Body of pancreas (tissue), 4 donors: ENCODE measurements around the gene ARHGAP9. TPM values are rescaled to one million over a fixed set of nuclear protein-coding genes. Genes with fewer than 3 reads are reported as not detected.

Source experiments
- ATAC-seq: fragments of 150-250 bp; one replicate; pipeline ENCODE4 v1.9.1; 2016
- DNase-seq, 4 donors: peaks; one replicate each; pipeline ENCODE4 v3.0.0-alpha.2; 2019
- H3K27ac ChIP-seq, 4 donors: fragments of 200-600 bp; sonication (generic); 1 replicate in 3 of 4; 2 replicates in 1 of 4; pipeline versions ENCODE4 v1.5.1 to v1.6.1; 2016 to 2019; ENCODE audit warnings: mild to moderate bottlenecking in 1 of 4, mixed read lengths in 1 of 4, moderate library complexity in 1 of 4
- H3K27me3 ChIP-seq, 2 donors: fragments of 200-600 bp; sonication (generic); one replicate each; pipeline ENCODE4 v1.6.0; 2016; ENCODE audit warnings: mild to moderate bottlenecking in 1 of 2
- H3K36me3 ChIP-seq, 2 donors: fragments of 200-600 bp; sonication (generic); replicated peaks in 1 of 2; 2 replicates each; pipeline ENCODE4 v1.5.1; 2016; ENCODE audit warnings: low read depth in 2 of 2; ENCODE audit not compliant: insufficient read depth in 1 of 2
- H3K4me1 ChIP-seq: fragments of 200-600 bp; sonication (generic); one replicate; pipeline ENCODE4 v1.6.0; 2016
- H3K4me3 ChIP-seq, 2 donors: fragments of 200-600 bp; sonication (generic); 1 replicate in 1 of 2; 2 replicates in 1 of 2; pipeline ENCODE4 v1.5.1; 2016 to 2019
- H3K9me3 ChIP-seq, 3 donors: fragments of 200-600 bp; sonication (generic); 1 replicate in 2 of 3; 2 replicates in 1 of 3; pipeline ENCODE4 v1.5.1; 2016
- POLR2A ChIP-seq, 3 donors: fragments of 450-650 bp; IDR thresholded peaks; one replicate each; pipeline ENCODE4 v1.6.1; 2016; ENCODE audit warnings: antibody characterized with exemption in 3 of 3, mild to moderate bottlenecking in 2 of 3
- WGBS, 2 donors: methylation state at CpG; one replicate each; pipeline ENCODE4 v1.1.5; 2017; 5-methylcytosine and 5-hydroxymethylcytosine counted together
- intact Hi-C: fragments of 100-400 bp; cut with DNase I; formaldehyde crosslinking; loops from one replicate; pipeline ENCODE4 v1.15.1; 2023
- total RNA-seq, 2 donors: library from RNA; depleted of rRNA; stranded (reverse); fragments of >200 nt; gene quantifications; one replicate each; pipeline ENCODE4 v1.1.0, GENCODE V29; 2016
- TF ChIP-seq, protein P1 (sequence below), 7 experiments: fragments of 450-650 bp in 4 of 7; fragments of 200-600 bp in 3 of 7; sonication (generic) in 3 of 7; IDR thresholded peaks; one replicate each; pipeline ENCODE4 v1.5.1; 2016 to 2019; ENCODE audit warnings: antibody characterized with exemption in 7 of 7

ARHGAP9 gene
- total RNA-seq, 2 donors from 2014 or later, result 18.9 TPM; not detected in 1

DNA sequence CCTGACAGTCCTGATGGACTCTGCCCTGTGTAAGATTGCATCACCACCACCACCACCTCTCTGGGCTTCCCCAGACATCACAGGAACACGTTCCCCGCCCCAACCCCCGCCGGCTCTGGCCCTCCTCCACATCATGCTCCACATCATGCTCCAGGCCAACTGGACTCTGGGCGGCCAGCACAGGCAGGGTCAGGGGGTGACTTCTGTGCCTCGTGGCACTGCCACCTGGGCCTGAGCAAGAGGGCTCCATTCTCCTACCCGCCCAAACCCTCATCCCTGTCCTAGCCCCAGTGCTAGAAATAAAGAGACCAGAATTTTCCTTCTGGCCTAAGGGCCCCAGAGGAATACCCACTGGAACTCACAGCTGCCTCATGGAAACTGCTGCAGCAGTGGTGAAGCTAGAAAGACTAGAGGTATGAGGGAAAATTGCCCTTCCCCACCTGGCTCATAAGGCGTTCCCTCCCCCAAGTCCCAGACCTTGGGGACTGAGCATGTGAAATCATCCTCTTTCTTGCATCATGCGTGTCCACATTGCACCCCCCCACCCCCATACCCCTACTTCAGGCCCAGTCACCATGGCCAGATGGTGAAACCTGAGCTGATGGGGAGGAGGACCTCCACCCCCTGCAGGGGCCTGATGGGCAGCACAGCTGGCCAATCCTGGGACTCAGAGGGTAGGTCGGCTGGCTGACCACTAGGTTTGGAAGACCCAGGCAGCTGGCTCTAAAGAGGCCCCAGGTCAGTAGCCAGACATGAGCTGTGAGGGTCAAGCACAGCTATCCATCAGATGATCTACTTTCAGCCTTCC is 24.9 kb downstream of the ARHGAP9 start, which contains the start of gene INHBE:
INHBE (plus strand) TSS at position 742 of the 808 bp plus-strand sequence. CDS start 230 bp downstream, outside the sequence.
- TF ChIP-seq POLR2A (IDR thresholded peaks at IDR 0.05), result no peak
- TF ChIP-seq, protein P1, sequence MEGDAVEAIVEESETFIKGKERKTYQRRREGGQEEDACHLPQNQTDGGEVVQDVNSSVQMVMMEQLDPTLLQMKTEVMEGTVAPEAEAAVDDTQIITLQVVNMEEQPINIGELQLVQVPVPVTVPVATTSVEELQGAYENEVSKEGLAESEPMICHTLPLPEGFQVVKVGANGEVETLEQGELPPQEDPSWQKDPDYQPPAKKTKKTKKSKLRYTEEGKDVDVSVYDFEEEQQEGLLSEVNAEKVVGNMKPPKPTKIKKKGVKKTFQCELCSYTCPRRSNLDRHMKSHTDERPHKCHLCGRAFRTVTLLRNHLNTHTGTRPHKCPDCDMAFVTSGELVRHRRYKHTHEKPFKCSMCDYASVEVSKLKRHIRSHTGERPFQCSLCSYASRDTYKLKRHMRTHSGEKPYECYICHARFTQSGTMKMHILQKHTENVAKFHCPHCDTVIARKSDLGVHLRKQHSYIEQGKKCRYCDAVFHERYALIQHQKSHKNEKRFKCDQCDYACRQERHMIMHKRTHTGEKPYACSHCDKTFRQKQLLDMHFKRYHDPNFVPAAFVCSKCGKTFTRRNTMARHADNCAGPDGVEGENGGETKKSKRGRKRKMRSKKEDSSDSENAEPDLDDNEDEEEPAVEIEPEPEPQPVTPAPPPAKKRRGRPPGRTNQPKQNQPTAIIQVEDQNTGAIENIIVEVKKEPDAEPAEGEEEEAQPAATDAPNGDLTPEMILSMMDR (IDR thresholded peaks at IDR 0.05), result no peak
- no peaks in the 10 kb centered on the region for H3K9me3 ChIP-seq
- H3K27me3 ChIP-seq, result no peaks in the 10 kb centered on the region
- H3K27ac ChIP-seq, result peak within 1 kb of the TSS in 1 of 4 donors; percentile 25
- ATAC-seq (no peak), DNase-seq (peak in 1 of 4 donors; percentile 63)
- peaks cover 9% of the 10 kb centered on the region for H3K4me1 ChIP-seq
- H3K36me3 ChIP-seq, result no peaks in the 10 kb centered on the region
- WGBS, 2 donors, result 59 to 61% methylated on average over 3 to 10 of the region's 10 CpGs
- no peak within 1 kb of the TSS for H3K4me3 ChIP-seq
- intact Hi-C loops, result loop anchor here (5.0 kb wide), 1 partner anchor 152 kb away; no protein-coding TSS in a partner anchor

DNA sequence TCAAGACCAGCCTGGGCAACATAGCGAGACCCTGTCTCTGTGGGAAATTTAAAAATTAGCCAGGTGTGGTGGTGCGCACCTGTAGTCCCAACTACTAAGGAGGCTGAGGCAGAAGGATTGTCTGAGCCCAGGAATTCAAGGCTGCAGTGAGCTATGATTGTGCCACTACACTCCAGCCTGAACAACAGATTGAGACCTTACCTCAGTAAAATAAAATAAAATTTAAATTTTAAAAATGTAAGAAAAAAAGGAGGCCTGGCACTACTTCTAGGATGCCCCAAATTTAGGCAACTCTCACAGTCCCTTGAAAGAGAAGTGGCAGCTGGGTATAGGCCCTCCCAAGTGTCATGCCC is 25.5 kb downstream of the ARHGAP9 start:
- 91 to 93% methylated on average over 2 of the region's 2 CpGs for WGBS, 2 donors
- no peak for ATAC-seq
- intact Hi-C loops, result loop anchor here (5.0 kb wide), 1 partner anchor 152 kb away; no protein-coding TSS in a partner anchor

DNA sequence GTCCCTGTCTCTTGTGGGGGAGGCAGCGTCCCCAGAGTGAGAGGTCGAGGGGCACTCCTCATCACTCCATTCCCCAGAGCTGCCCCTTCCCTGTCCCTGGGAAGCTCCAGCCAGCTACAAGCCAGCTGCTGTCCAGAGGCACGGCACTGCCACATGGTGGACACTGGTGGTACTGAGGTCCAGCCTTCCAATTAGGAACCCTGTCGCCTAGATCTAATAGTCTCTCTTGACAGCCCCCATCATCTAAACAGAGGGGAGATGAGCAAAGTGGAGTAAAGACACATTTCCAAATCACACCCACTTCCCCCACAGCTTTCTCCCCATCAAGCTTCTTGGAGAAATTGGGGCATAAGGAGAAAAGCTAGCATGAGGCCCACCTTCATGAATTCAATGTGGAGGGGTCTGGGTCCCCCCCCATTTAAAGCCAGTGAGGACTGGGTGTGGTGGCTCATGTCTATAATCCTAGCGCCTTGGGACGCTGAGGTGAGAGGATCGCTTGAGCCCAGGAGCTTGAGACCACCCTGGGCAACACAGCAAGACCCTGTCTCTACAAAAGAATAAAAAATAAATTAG is 26.6 kb downstream of the ARHGAP9 start:
- Histone ChIP-seq H3K9me3 (no peaks in the 10 kb centered on the region), H3K4me1 (peaks cover 9% of the 10 kb centered on the region), H3K27me3 (no peaks in the 10 kb centered on the region), H3K27ac (no peak overlapping the region), H3K36me3 (no peaks in the 10 kb centered on the region), H3K4me3 (no peak overlapping the region)
- TF ChIP-seq, protein P1 (IDR thresholded peaks at IDR 0.05), result peak; percentile 81 to 90 (median 88)
- TF ChIP-seq POLR2A (IDR thresholded peaks at IDR 0.05), result no peak
- peak; percentile 83 for ATAC-seq
- intact Hi-C loops, result loop anchor here (5.0 kb wide), 1 partner anchor 151 kb away; no protein-coding TSS in a partner anchor
- WGBS, 2 donors, result 4 to 12% methylated on average over 6 to 7 of the region's 7 CpGs
- DNase-seq, result peak; percentile 82 to 88 (median 84)

More for the DNA sequence above, 25.5 kb downstream of the ARHGAP9 start:
- Histone ChIP-seq H3K27me3 (no peaks in the 10 kb centered on the region), H3K9me3 (no peaks in the 10 kb centered on the region), H3K4me3 (no peak overlapping the region), H3K27ac (no peak overlapping the region), H3K4me1 (peaks cover 9% of the 10 kb centered on the region), H3K36me3 (no peaks in the 10 kb centered on the region)
- TF ChIP-seq POLR2A (IDR thresholded peaks at IDR 0.05), result no peak
- TF ChIP-seq, protein P1 (IDR thresholded peaks at IDR 0.05), result no peak
- no peak for DNase-seq

DNA sequence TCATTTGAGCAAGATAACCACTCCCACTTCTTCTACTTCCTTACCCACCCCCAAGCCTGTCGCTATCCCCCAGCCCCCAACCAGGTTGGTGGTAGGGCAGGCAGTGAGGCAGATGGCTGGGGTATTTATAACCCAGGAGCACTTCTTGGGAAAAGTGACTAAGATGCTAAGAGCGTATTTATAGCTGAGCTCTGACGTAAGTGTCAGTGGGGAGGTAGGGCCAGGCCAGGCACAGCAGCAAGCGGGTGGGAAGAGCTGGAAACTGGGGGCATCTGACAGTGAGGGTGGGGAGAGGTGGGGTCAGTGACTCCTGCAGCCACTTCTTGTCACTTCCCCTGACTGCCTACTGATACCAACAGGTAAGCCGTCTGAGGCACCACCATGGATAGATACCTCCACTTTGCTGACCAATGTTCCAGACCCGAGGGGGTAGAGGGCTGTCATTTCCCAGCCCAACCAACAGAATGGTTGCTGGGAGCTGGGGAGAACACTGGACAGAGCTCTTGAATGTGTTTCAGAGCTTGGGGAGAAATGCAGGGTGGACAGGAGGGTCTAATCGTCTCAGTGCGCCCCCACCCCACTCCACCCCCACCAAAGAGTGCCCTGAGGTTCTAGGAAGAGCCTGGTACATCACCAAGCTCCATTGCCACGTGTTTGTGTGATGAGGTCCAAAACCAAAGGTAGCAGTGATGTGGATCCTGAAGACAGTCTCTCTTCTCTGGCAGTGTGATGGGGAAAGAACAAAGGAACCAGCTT is 27.3 kb downstream of the ARHGAP9 start:
- intact Hi-C loops, result loop anchor here (5.0 kb wide), 1 partner anchor 150 kb away; no protein-coding TSS in a partner anchor
- Histone ChIP-seq H3K27ac (no peak overlapping the region), H3K4me1 (peaks cover 9% of the 10 kb centered on the region), H3K9me3 (no peaks in the 10 kb centered on the region), H3K36me3 (no peaks in the 10 kb centered on the region), H3K27me3 (no peaks in the 10 kb centered on the region), H3K4me3 (no peak overlapping the region)
- DNase-seq, result no peak
- ATAC-seq, result no peak
- TF ChIP-seq, protein P1 (IDR thresholded peaks at IDR 0.05), result no peak
- no peak for TF ChIP-seq POLR2A (IDR thresholded peaks at IDR 0.05)
- 25 to 43% methylated on average over 7 to 9 of the region's 9 CpGs for WGBS, 2 donors
